ENCODE results near the gene HSPD1. TPM values are rescaled to one million over a fixed set of nuclear protein-coding genes. Genes with fewer than 3 reads are reported as not detected.

HSPD1 gene
- 100 to 1,000 TPM; 646 to 811 TPM for total RNA-seq

GRCh38 chr2:197499594-197500502, at the start of gene HSPD1, which contains the start of gene HSPE1:
Gene HSPD1 (minus strand): TSS chr2:197499840. CDS start chr2:197498848, 992 bp downstream.
Gene HSPE1 (plus strand): TSS chr2:197500379. CDS start chr2:197500437, 58 bp downstream.
- Mint-ChIP-seq H3K9me3 (no peaks in the 10 kb centered on the region), H3K36me3 (peaks cover 73 to 83% of the 10 kb centered on the region in 2 donors), H3K27ac (peak within 1 kb of the TSS; percentile 96 to 98)
- ATAC-seq (peak; percentile 87 to 88), DNase-seq (ENCODE audit: low spot score in 2 of 2) (peak; percentile 94 to 99)

- ATAC-seq (no peak), DNase-seq (ENCODE audit: low spot score in 2 of 2) (no peak)
- peaks cover 0 to under 1% of the 10 kb centered on the region in 2 donors for H3K36me3 Mint-ChIP-seq
- H3K27ac Mint-ChIP-seq = no peak overlapping the region
- H3K9me3 Mint-ChIP-seq = no peaks in the 10 kb centered on the region
Observed at GRCh38 chr2:197548582-197548981, 48.9 kb upstream of the HSPD1 start.

- Mint-ChIP-seq H3K9me3 (no peaks in the 10 kb centered on the region), H3K36me3 (peaks cover 0 to 7% of the 10 kb centered on the region in 2 donors), H3K27ac (peak overlapping the region; percentile 23 to 31)
- ATAC-seq (no peak), DNase-seq (ENCODE audit: low spot score in 2 of 2) (no peak)
Observed at GRCh38 chr2:197547163-197547900, 47.7 kb upstream of the HSPD1 start.

- ATAC-seq (no peak), DNase-seq (ENCODE audit: low spot score in 2 of 2) (no peak)
- H3K27ac Mint-ChIP-seq = no peak overlapping the region
- H3K36me3 Mint-ChIP-seq = peaks cover 0 to 35% of the 10 kb centered on the region in 2 donors
- H3K9me3 Mint-ChIP-seq = no peaks in the 10 kb centered on the region
Observed at GRCh38 chr2:197543206-197543605, 43.6 kb upstream of the HSPD1 start.

GRCh38 chr2:197539734-197540133, 40.1 kb upstream of the HSPD1 start:
- Mint-ChIP-seq H3K27ac (peak overlapping the region in 1 of 2 donors; percentile 9), H3K9me3 (no peaks in the 10 kb centered on the region), H3K36me3 (peaks cover 0 to 51% of the 10 kb centered on the region in 2 donors)
- DNase-seq (ENCODE audit: low spot score in 2 of 2) = no peak
- ATAC-seq = no peak

GRCh38 chr2:197538412-197538811, 38.8 kb upstream of the HSPD1 start:
- H3K36me3 Mint-ChIP-seq = peaks cover 0 to 57% of the 10 kb centered on the region in 2 donors
- H3K27ac Mint-ChIP-seq = no peak overlapping the region
- H3K9me3 Mint-ChIP-seq = no peaks in the 10 kb centered on the region
- ATAC-seq = no peak
- DNase-seq (ENCODE audit: low spot score in 2 of 2) = no peak

GRCh38 chr2:197517150-197517549, 17.5 kb upstream of the HSPD1 start:
- Mint-ChIP-seq H3K9me3 (peaks cover 0 to 4% of the 10 kb centered on the region in 2 donors), H3K36me3 (peaks cover 25 to 29% of the 10 kb centered on the region in 2 donors), H3K27ac (peak overlapping the region; percentile 89 to 98)
- no peak for ATAC-seq
- no peak for DNase-seq (ENCODE audit: low spot score in 2 of 2)

- peaks cover 25 to 29% of the 10 kb centered on the region in 2 donors for H3K36me3 Mint-ChIP-seq
- ATAC-seq (peak; percentile 2 to 26), DNase-seq (ENCODE audit: low spot score in 2 of 2) (peak in 1 of 2 donors; percentile 20)
- H3K27ac Mint-ChIP-seq = peak overlapping the region; percentile 89 to 98
- H3K9me3 Mint-ChIP-seq = peaks cover 0 to 4% of the 10 kb centered on the region in 2 donors
Observed at GRCh38 chr2:197516393-197516761, 16.7 kb upstream of the HSPD1 start.

GRCh38 chr2:197515739-197516392, 16.2 kb upstream of the HSPD1 start, which contains the start of gene MOB4:
Gene MOB4 (plus strand): TSS chr2:197516066. CDS start chr2:197516087, 21 bp downstream.
- peaks cover 21 to 25% of the 10 kb centered on the region in 2 donors for H3K36me3 Mint-ChIP-seq
- ATAC-seq (peak; percentile 97 to 98), DNase-seq (ENCODE audit: low spot score in 2 of 2) (peak; percentile 92 to 96)
- peak within 1 kb of the TSS; percentile 89 to 98 for H3K27ac Mint-ChIP-seq
- peaks cover 0 to 1% of the 10 kb centered on the region in 2 donors for H3K9me3 Mint-ChIP-seq

- peak; percentile 3 to 10 for ATAC-seq
- Mint-ChIP-seq H3K27ac (peak overlapping the region; percentile 89 to 97), H3K9me3 (no peaks in the 10 kb centered on the region), H3K36me3 (peaks cover 16 to 19% of the 10 kb centered on the region in 2 donors)
- DNase-seq (ENCODE audit: low spot score in 2 of 2) = no peak
Observed at GRCh38 chr2:197515315-197515738, 15.7 kb upstream of the HSPD1 start.

GRCh38 chr2:197514754-197515153, 15.1 kb upstream of the HSPD1 start:
- Mint-ChIP-seq H3K36me3 (peaks cover 13 to 15% of the 10 kb centered on the region in 2 donors), H3K9me3 (no peaks in the 10 kb centered on the region), H3K27ac (peak overlapping the region; percentile 89 to 97)
- DNase-seq (ENCODE audit: low spot score in 2 of 2) (no peak), ATAC-seq (no peak)

- Mint-ChIP-seq H3K36me3 (peaks cover 13 to 15% of the 10 kb centered on the region in 2 donors), H3K27ac (no peak overlapping the region), H3K9me3 (no peaks in the 10 kb centered on the region)
- DNase-seq (ENCODE audit: low spot score in 2 of 2) (no peak), ATAC-seq (no peak)
Observed at GRCh38 chr2:197513915-197514314, 14.3 kb upstream of the HSPD1 start.

GRCh38 chr2:197506658-197507057, 7.0 kb upstream of the HSPD1 start:
- Mint-ChIP-seq H3K9me3 (no peaks in the 10 kb centered on the region), H3K36me3 (peaks cover 19 to 28% of the 10 kb centered on the region in 2 donors), H3K27ac (no peak overlapping the region)
- ATAC-seq = no peak
- no peak for DNase-seq (ENCODE audit: low spot score in 2 of 2)

- ATAC-seq (no peak), DNase-seq (ENCODE audit: low spot score in 2 of 2) (no peak)
- Mint-ChIP-seq H3K36me3 (peaks cover 35 to 44% of the 10 kb centered on the region in 2 donors), H3K27ac (no peak overlapping the region), H3K9me3 (no peaks in the 10 kb centered on the region)
Observed at GRCh38 chr2:197504512-197504911, 4.9 kb upstream of the HSPD1 start.

- Mint-ChIP-seq H3K36me3 (peaks cover 37 to 46% of the 10 kb centered on the region in 2 donors), H3K27ac (peak overlapping the region in 1 of 2 donors; percentile 84), H3K9me3 (no peaks in the 10 kb centered on the region)
- ATAC-seq (no peak), DNase-seq (ENCODE audit: low spot score in 2 of 2) (no peak)
Observed at GRCh38 chr2:197504000-197504399, 4.4 kb upstream of the HSPD1 start.

GRCh38 chr2:197502685-197503084, 3.0 kb upstream of the HSPD1 start:
- Mint-ChIP-seq H3K9me3 (no peaks in the 10 kb centered on the region), H3K36me3 (peaks cover 50 to 60% of the 10 kb centered on the region in 2 donors), H3K27ac (peak overlapping the region; percentile 95 to 96)
- ATAC-seq (no peak), DNase-seq (ENCODE audit: low spot score in 2 of 2) (no peak)
